ENCODE results near the gene RASGRF2. TPM values are rescaled to one million over a fixed set of nuclear protein-coding genes. Genes with fewer than 3 reads are reported as not detected.

RASGRF2 gene
- total and polyA plus RNA-seq, 9 of the 15 experiments (the other 6 are each of a cell fraction or from before 2014, with no cell fraction given), result 0.01 to 0.22 (median 0.08) TPM; not detected in 2

- H3K79me2 ChIP-seq (ENCODE audit: control insufficient read depth, insufficient read depth, low read length), result no peaks in the 10 kb centered on the region
- no peak overlapping the region for H3K9ac ChIP-seq (ENCODE audit: insufficient read depth in 1 of 2, low read depth in 2 of 2, low read length in 2 of 2)
- ChIA-PET POLR2A (no interaction called here), CTCF (ENCODE audit: low intra/inter-chr PET ratio) (no interaction called here)
- H3K4me3 ChIP-seq, result no peak overlapping the region
- WGBS (ENCODE audit: insufficient coverage, low coverage, missing lambda C conversion rate), result 0% methylated on average over 4 of the region's 4 CpGs
- no peaks in the 10 kb centered on the region for H3K9me1 ChIP-seq (ENCODE audit: control insufficient read depth, insufficient read depth, low read length)
- ATAC-seq (no peak), DNase-seq (ENCODE audit: extremely low read depth in 1 of 4, low spot score in 3 of 4) (no peak), FAIRE-seq (no peak)
- H3K27me3 ChIP-seq (ENCODE audit: control insufficient read depth in 2 of 2, insufficient read depth in 2 of 2, low read length in 2 of 2), result peaks cover 12 to 18% of the 10 kb centered on the region in 2 experiments; a peak in 3 of 5 replicates
- no peaks in the 10 kb centered on the region for H3K4me1 ChIP-seq (replicated peaks in 1 of 2; ENCODE audit: control insufficient read depth in 2 of 2, insufficient read depth in 2 of 2, low read length in 2 of 2)
- H3K9me3 ChIP-seq (replicated peaks; ENCODE audit: control insufficient read depth, insufficient read depth, low read depth, low read length), result no peaks in the 10 kb centered on the region
- in situ Hi-C loops (cut with MboI), result no loop called here
- no peaks in the 10 kb centered on the region for H4K20me1 ChIP-seq (replicated peaks; ENCODE audit: control insufficient read depth, insufficient read depth, low read length)
- no peak overlapping the region for H3K27ac ChIP-seq (ENCODE audit: extremely low read depth, low read depth, low read length)
- no peak overlapping the region for H3K4me2 ChIP-seq (ENCODE audit: insufficient read depth, low read length)
- intact Hi-C loops (cut with micrococcal nuclease), result no loop called here
- no peak for TF ChIP-seq ZFPM2 (CRISPR knock-in tag; IDR thresholded peaks at IDR 0.05)
- no peak for TF ChIP-seq SREBF1 (IDR thresholded peaks at IDR 0.05; ENCODE audit: borderline replicate concordance, low read depth, low read length)
- no peaks in the 10 kb centered on the region for H3K36me3 ChIP-seq (ENCODE audit: control insufficient read depth, insufficient read depth, low read length)
- BruUV-seq (replicated peaks), result no TSS peak
- H2AFZ ChIP-seq (ENCODE audit: low read depth, low read length), result no peak overlapping the region
These were observed 45.5 kb downstream of the RASGRF2 start for GRCh38 chr5:81005708-81006107.

- ChIA-PET POLR2A (no interaction called here), CTCF (ENCODE audit: low intra/inter-chr PET ratio) (no interaction called here)
- H3K9ac ChIP-seq (ENCODE audit: insufficient read depth in 1 of 2, low read depth in 2 of 2, low read length in 2 of 2), result no peak overlapping the region
- H3K4me1 ChIP-seq (replicated peaks in 1 of 2; ENCODE audit: control insufficient read depth in 2 of 2, insufficient read depth in 2 of 2, low read length in 2 of 2), result no peaks in the 10 kb centered on the region
- no peak for TF ChIP-seq OTX1 (CRISPR knock-in tag; IDR thresholded peaks at IDR 0.05)
- no peak for TF ChIP-seq MCM2 (IDR thresholded peaks at IDR 0.05; ENCODE audit: low read depth)
- no peak for TF ChIP-seq IFI16 (CRISPR knock-in tag; IDR thresholded peaks at IDR 0.05)
- TF ChIP-seq ZNF354B (CRISPR knock-in tag; IDR thresholded peaks at IDR 0.05), result no peak
- TF ChIP-seq SMARCC2 (IDR thresholded peaks at IDR 0.05; ENCODE audit: low read depth), result no peak
- TF ChIP-seq ZNF239 (CRISPR knock-in tag; IDR thresholded peaks at IDR 0.05), result no peak
- no peak for TF ChIP-seq U2AF2 (optimal IDR thresholded peaks at IDR 0.05; ENCODE audit: low read depth, low read length)
- TF ChIP-seq RCOR1 (IDR thresholded peaks at IDR 0.05; ENCODE audit: borderline replicate concordance in 1 of 2, low read depth in 2 of 2, low read length in 2 of 2), result no peak
- TF ChIP-seq RB1 (IDR thresholded peaks at IDR 0.05; ENCODE audit: low read depth), result no peak
- no peak for TF ChIP-seq TEAD1 (CRISPR knock-in tag; IDR thresholded peaks at IDR 0.05)
- TF ChIP-seq RBM17 (IDR thresholded peaks at IDR 0.05; ENCODE audit: borderline replicate concordance, low read depth, low read length), result no peak
- TF ChIP-seq NFATC3 (IDR thresholded peaks at IDR 0.05), result no peak
- no peak for TF ChIP-seq CXXC5 (CRISPR knock-in tag; IDR thresholded peaks at IDR 0.05)
- no peak for TF ChIP-seq POU5F1 (IDR thresholded peaks at IDR 0.05; ENCODE audit: borderline replicate concordance, low read depth, low read length, partially characterized antibody)
- no peak for TF ChIP-seq E2F3 (CRISPR knock-in tag; IDR thresholded peaks at IDR 0.05)
- TF ChIP-seq RBM22 (IDR thresholded peaks at IDR 0.05; ENCODE audit: low read depth, low read length, poor library complexity, severe bottlenecking), result no peak
- TF ChIP-seq CBX8 (IDR thresholded peaks at IDR 0.05; ENCODE audit: borderline replicate concordance, extremely low read depth, low read depth, low read length, poor library complexity, severe bottlenecking), result no peak
- no peaks in the 10 kb centered on the region for H3K79me2 ChIP-seq (ENCODE audit: control insufficient read depth, insufficient read depth, low read length)
- DNase-seq (ENCODE audit: extremely low read depth in 1 of 4, low spot score in 3 of 4) (no peak), ATAC-seq (no peak), FAIRE-seq (no peak)
- in situ Hi-C loops (cut with MboI), result no loop called here
- no peak overlapping the region for H3K4me3 ChIP-seq
- H3K36me3 ChIP-seq (ENCODE audit: control insufficient read depth, insufficient read depth, low read length), result no peaks in the 10 kb centered on the region
- no TSS peak for BruUV-seq (replicated peaks)
- peaks cover 13 to 18% of the 10 kb centered on the region in 2 experiments; a peak in 4 of 5 replicates for H3K27me3 ChIP-seq (ENCODE audit: control insufficient read depth in 2 of 2, insufficient read depth in 2 of 2, low read length in 2 of 2)
- no peaks in the 10 kb centered on the region for H4K20me1 ChIP-seq (replicated peaks; ENCODE audit: control insufficient read depth, insufficient read depth, low read length)
- intact Hi-C loops (cut with micrococcal nuclease), result no loop called here
- H3K4me2 ChIP-seq (ENCODE audit: insufficient read depth, low read length), result no peak overlapping the region
- no peak overlapping the region for H3K27ac ChIP-seq (ENCODE audit: extremely low read depth, low read depth, low read length)
- H3K9me1 ChIP-seq (ENCODE audit: control insufficient read depth, insufficient read depth, low read length), result no peaks in the 10 kb centered on the region
- no peak overlapping the region for H2AFZ ChIP-seq (ENCODE audit: low read depth, low read length)
- H3K9me3 ChIP-seq (replicated peaks; ENCODE audit: control insufficient read depth, insufficient read depth, low read depth, low read length), result no peaks in the 10 kb centered on the region
These were observed 46.1 kb downstream of the RASGRF2 start for GRCh38 chr5:81006231-81006630.

Measured in K562 (cell line).